NCI-H187 treated with DMSO at 0.1 percent for 48 hours (cell line): ENCODE measurements around the gene CHRDL1.
"Not testable (repeated sequence)": the region's sequence is repeated elsewhere in the genome, so short reads cannot be mapped to it uniquely, and the experiment has no call there.

Experiments
- DNase-seq: peaks from one replicate; lab custom pipeline; 2025; lab: John Stamatoyannopoulos, UW

The CHRDL1 gene

DNA sequence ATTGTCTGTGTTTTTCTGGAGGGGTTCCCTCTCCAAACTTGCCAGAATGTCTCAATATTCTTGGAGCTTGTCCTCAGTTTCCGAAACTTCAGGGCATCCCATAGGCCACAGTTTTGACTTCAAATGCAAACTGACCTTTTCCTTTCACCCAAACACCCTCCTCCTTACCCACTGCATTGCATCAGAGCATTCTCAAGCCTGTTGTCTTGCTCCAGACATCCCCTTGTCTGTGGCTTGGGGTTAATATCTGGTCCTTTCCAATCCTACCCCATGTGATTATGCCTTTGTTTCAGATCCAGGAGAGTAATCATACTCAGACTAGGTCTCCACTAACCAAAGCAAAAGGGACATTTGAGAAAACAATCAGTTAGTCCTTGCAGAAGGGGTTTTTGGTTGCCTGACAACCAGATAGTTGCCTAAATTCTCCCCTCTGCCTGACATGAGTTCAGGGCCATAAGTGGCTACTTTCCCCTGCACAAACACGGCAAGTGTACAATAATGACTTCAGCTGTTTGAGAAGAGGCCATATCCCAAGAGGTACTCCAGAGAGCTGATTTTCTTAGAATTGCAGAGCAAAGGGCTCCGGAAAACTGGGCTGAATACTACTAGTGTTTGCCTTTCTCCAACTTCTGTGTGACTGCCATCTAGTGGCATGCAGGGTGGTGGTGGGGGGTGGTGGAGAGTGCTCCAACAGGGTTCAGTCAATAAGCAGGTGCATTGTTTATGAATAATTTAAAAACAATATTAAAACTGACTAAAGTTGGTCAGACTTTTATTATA, 130.2 kb downstream of the CHRDL1 start:
- DNase-seq, result peak; percentile 73

DNA sequence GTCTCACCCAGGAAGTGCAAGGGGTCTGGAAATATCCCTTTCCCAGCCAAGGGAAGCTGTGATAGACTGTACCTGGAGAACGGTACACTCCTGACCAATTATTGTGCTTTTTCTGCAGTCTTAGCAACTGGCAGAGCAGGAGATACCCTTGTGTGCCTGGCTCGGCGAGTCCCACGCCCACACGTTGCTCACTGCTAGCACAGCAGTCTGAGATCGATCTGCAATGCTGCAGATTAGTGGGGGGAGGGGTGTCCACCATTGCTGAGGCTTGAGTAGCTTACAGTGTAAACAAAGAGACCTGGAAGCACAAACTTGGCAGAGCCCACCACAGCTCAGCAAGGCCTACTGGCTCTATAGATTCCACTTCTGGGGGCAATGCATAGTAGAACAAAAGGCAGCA, 138.5 kb downstream of the CHRDL1 start:
- no peak for DNase-seq

DNA sequence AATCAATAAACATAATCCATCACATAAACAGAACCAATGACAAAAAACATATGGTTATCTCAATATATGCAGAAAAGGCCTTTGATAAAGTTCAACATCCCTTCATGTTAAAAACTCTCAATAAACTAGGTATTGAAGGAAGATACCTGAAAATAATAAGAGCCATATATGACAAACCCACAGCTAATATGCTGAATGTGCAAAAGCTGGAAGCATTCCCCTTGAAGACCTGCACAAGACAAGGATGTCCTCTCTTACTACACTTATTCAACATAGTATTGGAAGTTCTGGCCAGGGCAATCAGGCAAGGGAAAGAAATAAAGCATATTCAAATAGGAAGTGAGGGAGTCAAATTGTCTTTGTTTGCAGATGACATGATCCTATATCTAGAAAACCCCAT, 141.3 kb downstream of the CHRDL1 start:
- not testable (repeated sequence) for DNase-seq

DNA sequence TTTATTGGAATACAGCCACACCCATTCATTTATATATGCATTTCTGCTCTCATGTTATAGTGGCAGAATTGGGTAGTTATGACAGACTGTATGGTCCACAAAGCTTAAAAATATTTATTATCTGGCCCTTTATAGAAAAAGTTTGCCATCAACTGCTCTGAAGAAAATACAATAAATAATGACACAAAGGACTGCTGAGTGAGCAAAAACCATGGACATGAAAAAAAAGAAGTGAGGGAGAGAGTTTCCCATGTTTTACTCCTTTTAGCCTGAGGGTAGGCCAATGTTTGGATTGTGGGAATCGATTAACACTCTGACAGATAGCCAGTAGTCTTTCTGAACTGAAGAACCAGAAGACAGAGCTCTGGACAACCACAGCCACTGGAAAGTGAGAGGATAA, 149.2 kb downstream of the CHRDL1 start:
- DNase-seq, result no peak
